Measurements from ENCODE around the gene NR2F1-AS1.

GRCh38 chr5:93428868-93429267 is 152.2 kb downstream of the NR2F1-AS1 start:
- TF ChIP-seq NFE2 (IDR thresholded peaks at IDR 0.05; ENCODE audit: low read depth), result no peak
- TF ChIP-seq SREBF2 (CRISPR knock-in tag; IDR thresholded peaks at IDR 0.05), result no peak
- TF ChIP-seq ZNF24 (IDR thresholded peaks at IDR 0.05), result no peak
- no peak for TF ChIP-seq ZNF764 (CRISPR knock-in tag; IDR thresholded peaks at IDR 0.05; ENCODE audit: low read depth)

Measured in K562 (cell line).